Astrocyte (in vitro differentiated cells and primary cell): ENCODE data around the gene HAPLN1. TPM values are rescaled to one million over a fixed set of nuclear protein-coding genes. Genes with fewer than 3 reads are reported as not detected.

ENCODE experiments used
- DNase-seq: peaks from one replicate; pipeline ENCODE4 v3.0.0-alpha.2; 2010; ENCODE audit warnings: low read depth
- FAIRE-seq: peaks from 2 replicates; lab custom pipeline; 2011; peaks lifted over from hg19 to GRCh38; lab: Jason Lieb, UNC
- H2AFZ ChIP-seq: 2 replicates; pipeline ENCODE4 v1.6.0; 2012; ENCODE audit warnings: low read depth, low read length, inconsistent platforms
- H3K27ac ChIP-seq: 2 replicates; pipeline ENCODE4 v1.5.1; 2011; ENCODE audit warnings: low read depth, low read length, inconsistent platforms
- H3K27me3 ChIP-seq: 2 replicates; pipeline ENCODE4 v1.6.0; 2011; ENCODE audit warnings: low read length, inconsistent platforms; ENCODE audit not compliant: insufficient read depth
- H3K36me3 ChIP-seq: 2 replicates; pipeline ENCODE4 v1.5.1; 2011; ENCODE audit warnings: low read length, inconsistent platforms; ENCODE audit not compliant: insufficient read depth
- H3K4me1 ChIP-seq: 2 replicates; pipeline ENCODE4 v1.5.1; 2011; ENCODE audit warnings: low read length, inconsistent platforms; ENCODE audit not compliant: insufficient read depth
- H3K4me2 ChIP-seq: 2 replicates; pipeline ENCODE4 v1.6.0; 2012; ENCODE audit warnings: low read length, inconsistent platforms
- H3K4me3 ChIP-seq: 2 replicates; pipeline ENCODE4 v1.5.1; 2011; ENCODE audit warnings: low read depth, mild to moderate bottlenecking, low read length, inconsistent platforms; ENCODE audit not compliant: insufficient read depth
- H3K79me2 ChIP-seq: 2 replicates; pipeline ENCODE4 v1.6.0; 2012; ENCODE audit warnings: mild to moderate bottlenecking, low read length, inconsistent platforms; ENCODE audit not compliant: insufficient read depth
- H3K9ac ChIP-seq: 2 replicates; pipeline ENCODE4 v1.6.0; 2012; ENCODE audit warnings: mild to moderate bottlenecking, low read length, inconsistent platforms
- H3K9me3 ChIP-seq: 2 replicates; pipeline ENCODE4 v1.5.1; 2012; ENCODE audit warnings: low read depth, mild to moderate bottlenecking, low read length, inconsistent platforms; ENCODE audit not compliant: insufficient read depth
- H4K20me1 ChIP-seq: 2 replicates; pipeline ENCODE4 v1.6.0; 2012; ENCODE audit warnings: low read length, inconsistent platforms; ENCODE audit not compliant: insufficient read depth
- H3K27ac Mint-ChIP-seq: one replicate; pipeline ENCODE4 v1.8.0; 2021; ENCODE audit warnings: mild to moderate bottlenecking, mixed read lengths; ENCODE audit not compliant: unreplicated experiment
- H3K27me3 Mint-ChIP-seq: one replicate; pipeline ENCODE4 v1.8.0; 2021; ENCODE audit warnings: low read depth, mixed read lengths; ENCODE audit not compliant: unreplicated experiment
- H3K36me3 Mint-ChIP-seq: one replicate; pipeline ENCODE4 v1.8.0; 2021; ENCODE audit warnings: low read depth, mixed read lengths; ENCODE audit not compliant: unreplicated experiment
- H3K4me1 Mint-ChIP-seq: one replicate; pipeline ENCODE4 v1.8.0; 2021; ENCODE audit warnings: low read depth, mixed read lengths; ENCODE audit not compliant: unreplicated experiment
- H3K4me3 Mint-ChIP-seq: one replicate; pipeline ENCODE4 v1.8.0; 2021; ENCODE audit warnings: mild to moderate bottlenecking, moderate library complexity, mixed read lengths; ENCODE audit not compliant: unreplicated experiment
- H3K9me3 Mint-ChIP-seq: one replicate; pipeline ENCODE4 v1.8.0; 2021; ENCODE audit warnings: mild to moderate bottlenecking, mixed read lengths; ENCODE audit not compliant: unreplicated experiment
- EZH2 ChIP-seq: IDR thresholded peaks from 2 replicates; pipeline ENCODE4 v1.6.1; 2012; ENCODE audit warnings: mild to moderate bottlenecking, low read length, inconsistent platforms; ENCODE audit not compliant: insufficient read depth
- total RNA-seq: library from RNA; stranded (reverse); gene quantifications from 2 replicates; pipeline ENCODE4 v1.2.1, GENCODE V29; 2021
- TF ChIP-seq, protein P1 (sequence below): IDR thresholded peaks from 2 replicates; pipeline ENCODE4 v1.5.1; 2011; ENCODE audit warnings: low read depth, mild to moderate bottlenecking, inconsistent platforms, low read length, moderate library complexity; ENCODE audit not compliant: insufficient read depth

The HAPLN1 gene
- total RNA-seq, 1 donor from 2014 or later = 71.9 TPM

- Histone ChIP-seq H3K79me2 (no peaks in the 10 kb centered on the region), H3K4me3 (no peak overlapping the region), H3K27me3 (no peaks in the 10 kb centered on the region), H3K4me2 (no peak overlapping the region), H2AFZ (peak overlapping the region; percentile 54), H3K36me3 (no peaks in the 10 kb centered on the region), H3K4me1 (peaks cover 25% of the 10 kb centered on the region), H3K9me3 (no peaks in the 10 kb centered on the region), H4K20me1 (no peaks in the 10 kb centered on the region), H3K9ac (no peak overlapping the region), H3K27ac (no peak overlapping the region)
- no peaks in the 10 kb centered on the region for H3K36me3 Mint-ChIP-seq
- no peak for DNase-seq
- H3K4me3 Mint-ChIP-seq = no peak overlapping the region
- peaks cover 42% of the 10 kb centered on the region for H3K4me1 Mint-ChIP-seq
- TF ChIP-seq, protein P1, sequence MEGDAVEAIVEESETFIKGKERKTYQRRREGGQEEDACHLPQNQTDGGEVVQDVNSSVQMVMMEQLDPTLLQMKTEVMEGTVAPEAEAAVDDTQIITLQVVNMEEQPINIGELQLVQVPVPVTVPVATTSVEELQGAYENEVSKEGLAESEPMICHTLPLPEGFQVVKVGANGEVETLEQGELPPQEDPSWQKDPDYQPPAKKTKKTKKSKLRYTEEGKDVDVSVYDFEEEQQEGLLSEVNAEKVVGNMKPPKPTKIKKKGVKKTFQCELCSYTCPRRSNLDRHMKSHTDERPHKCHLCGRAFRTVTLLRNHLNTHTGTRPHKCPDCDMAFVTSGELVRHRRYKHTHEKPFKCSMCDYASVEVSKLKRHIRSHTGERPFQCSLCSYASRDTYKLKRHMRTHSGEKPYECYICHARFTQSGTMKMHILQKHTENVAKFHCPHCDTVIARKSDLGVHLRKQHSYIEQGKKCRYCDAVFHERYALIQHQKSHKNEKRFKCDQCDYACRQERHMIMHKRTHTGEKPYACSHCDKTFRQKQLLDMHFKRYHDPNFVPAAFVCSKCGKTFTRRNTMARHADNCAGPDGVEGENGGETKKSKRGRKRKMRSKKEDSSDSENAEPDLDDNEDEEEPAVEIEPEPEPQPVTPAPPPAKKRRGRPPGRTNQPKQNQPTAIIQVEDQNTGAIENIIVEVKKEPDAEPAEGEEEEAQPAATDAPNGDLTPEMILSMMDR = no peak
- no peak for TF ChIP-seq EZH2
- no peak for FAIRE-seq
- peaks cover 2% of the 10 kb centered on the region for H3K9me3 Mint-ChIP-seq
- no peak overlapping the region for H3K27ac Mint-ChIP-seq
- H3K27me3 Mint-ChIP-seq = no peaks in the 10 kb centered on the region
Measured at GRCh38 chr5:83724001-83724400, 3.3 kb upstream of the HAPLN1 start.

GRCh38 chr5:83723031-83723430, 2.4 kb upstream of the HAPLN1 start:
- H3K36me3 Mint-ChIP-seq = no peaks in the 10 kb centered on the region
- H3K4me1 Mint-ChIP-seq = peaks cover 51% of the 10 kb centered on the region
- H3K4me3 Mint-ChIP-seq = peak overlapping the region; percentile 81
- peaks cover 25% of the 10 kb centered on the region for H3K4me1 ChIP-seq
- H3K27me3 ChIP-seq = no peaks in the 10 kb centered on the region
- TF ChIP-seq, protein P1 = no peak
- TF ChIP-seq EZH2 = no peak
- DNase-seq (no peak), FAIRE-seq (no peak)
- peak overlapping the region; percentile 92 for H3K4me2 ChIP-seq
- H3K79me2 ChIP-seq = no peaks in the 10 kb centered on the region
- H3K36me3 ChIP-seq = no peaks in the 10 kb centered on the region
- H3K4me3 ChIP-seq = no peak overlapping the region
- H3K9ac ChIP-seq = peak overlapping the region; percentile 81
- H2AFZ ChIP-seq = peak overlapping the region; percentile 92
- no peaks in the 10 kb centered on the region for H3K27me3 Mint-ChIP-seq
- H3K27ac ChIP-seq = no peak overlapping the region
- H4K20me1 ChIP-seq = no peaks in the 10 kb centered on the region
- peak overlapping the region; percentile 20 for H3K27ac Mint-ChIP-seq
- no peaks in the 10 kb centered on the region for H3K9me3 ChIP-seq
- H3K9me3 Mint-ChIP-seq = peaks cover 2% of the 10 kb centered on the region
